Measurements from ENCODE around the gene BRSK2. TPM values are rescaled to one million over a fixed set of nuclear protein-coding genes. Genes with fewer than 3 reads are reported as not detected.

BRSK2 gene
- total and polyA plus RNA-seq, 2 experiments from 2014 or later = 0.11 TPM; not detected in 1

- no peaks in the 10 kb centered on the region for H3K9me3 ChIP-seq (ENCODE audit: low read depth)
- H3K4me1 ChIP-seq (ENCODE audit: insufficient read depth) = no peaks in the 10 kb centered on the region
- H3K79me2 ChIP-seq (ENCODE audit: insufficient read depth) = no peaks in the 10 kb centered on the region
- H4K20me1 ChIP-seq (ENCODE audit: insufficient read depth) = no peaks in the 10 kb centered on the region
- no peak overlapping the region for H3K4me3 ChIP-seq
- DNase-seq = no peak
- H3K9ac ChIP-seq = no peak overlapping the region
- no peak overlapping the region for H3K4me2 ChIP-seq (ENCODE audit: unreplicated experiment)
- no peaks in the 10 kb centered on the region for H3K9me2 ChIP-seq (ENCODE audit: insufficient read depth)
- WGBS, 2 experiments (ENCODE audit: low coverage in 1 of 2, low lambda C conversion rate in 2 of 2, missing lambda C conversion rate in 2 of 2) = 71 to 74% methylated on average over 20 to 24 of the region's 24 CpGs
- no peak overlapping the region for H3K27ac ChIP-seq
- in situ Hi-C loops (cut with MboI) = no loop called here
- H3F3A ChIP-seq (ENCODE audit: insufficient read depth) = no peaks in the 10 kb centered on the region
- no peaks in the 10 kb centered on the region for H3K36me3 ChIP-seq (ENCODE audit: low read depth)
- TF ChIP-seq EZH2 (IDR thresholded peaks at IDR 0.05; ENCODE audit: insufficient read depth, poor library complexity, severe bottlenecking) (no peak), EZH2phosphoT487 (IDR thresholded peaks at IDR 0.05; ENCODE audit: insufficient read depth, low read depth) (no peak)
- H3K27me3 ChIP-seq (replicated peaks; ENCODE audit: insufficient read depth) = no peaks in the 10 kb centered on the region
- no peak overlapping the region for H2AFZ ChIP-seq
These were observed 59.1 kb downstream of the BRSK2 start for GRCh38 chr11:1448882-1449281.

GRCh38 chr11:1449490-1450243, 59.9 kb downstream of the BRSK2 start:
- 60 to 63% methylated on average over 21 to 27 of the region's 31 CpGs for WGBS, 2 experiments (ENCODE audit: low coverage in 1 of 2, low lambda C conversion rate in 2 of 2, missing lambda C conversion rate in 2 of 2)
- no peak overlapping the region for H3K4me2 ChIP-seq (ENCODE audit: unreplicated experiment)
- no peak for TF ChIP-seq EZH2 (IDR thresholded peaks at IDR 0.05; ENCODE audit: insufficient read depth, poor library complexity, severe bottlenecking)
- no peak for TF ChIP-seq EZH2phosphoT487 (IDR thresholded peaks at IDR 0.05; ENCODE audit: insufficient read depth, low read depth)
- no peak for DNase-seq
- no peaks in the 10 kb centered on the region for H3K36me3 ChIP-seq (ENCODE audit: low read depth)
- no peaks in the 10 kb centered on the region for H3K9me3 ChIP-seq (ENCODE audit: low read depth)
- no peak overlapping the region for H2AFZ ChIP-seq
- no peak overlapping the region for H3K27ac ChIP-seq
- no peak overlapping the region for H3K4me3 ChIP-seq
- H4K20me1 ChIP-seq (ENCODE audit: insufficient read depth) = no peaks in the 10 kb centered on the region
- no peak overlapping the region for H3K9ac ChIP-seq
- no peaks in the 10 kb centered on the region for H3K4me1 ChIP-seq (ENCODE audit: insufficient read depth)
- H3K27me3 ChIP-seq (replicated peaks; ENCODE audit: insufficient read depth) = no peaks in the 10 kb centered on the region
- H3F3A ChIP-seq (ENCODE audit: insufficient read depth) = no peaks in the 10 kb centered on the region
- H3K79me2 ChIP-seq (ENCODE audit: insufficient read depth) = no peaks in the 10 kb centered on the region
- H3K9me2 ChIP-seq (ENCODE audit: insufficient read depth) = no peaks in the 10 kb centered on the region
- in situ Hi-C loops (cut with MboI) = no loop called here

GRCh38 chr11:1450344-1450875, 60.7 kb downstream of the BRSK2 start:
- no peaks in the 10 kb centered on the region for H3K36me3 ChIP-seq (ENCODE audit: low read depth)
- no peaks in the 10 kb centered on the region for H3F3A ChIP-seq (ENCODE audit: insufficient read depth)
- H3K9me3 ChIP-seq (ENCODE audit: low read depth) = no peaks in the 10 kb centered on the region
- no peak overlapping the region for H3K4me2 ChIP-seq (ENCODE audit: unreplicated experiment)
- H3K9ac ChIP-seq = no peak overlapping the region
- H3K9me2 ChIP-seq (ENCODE audit: insufficient read depth) = no peaks in the 10 kb centered on the region
- H3K4me3 ChIP-seq = no peak overlapping the region
- H3K79me2 ChIP-seq (ENCODE audit: insufficient read depth) = no peaks in the 10 kb centered on the region
- no peaks in the 10 kb centered on the region for H4K20me1 ChIP-seq (ENCODE audit: insufficient read depth)
- in situ Hi-C loops (cut with MboI) = no loop called here
- no peak overlapping the region for H3K27ac ChIP-seq
- DNase-seq = no peak
- H3K27me3 ChIP-seq (replicated peaks; ENCODE audit: insufficient read depth) = no peaks in the 10 kb centered on the region
- no peaks in the 10 kb centered on the region for H3K4me1 ChIP-seq (ENCODE audit: insufficient read depth)
- 70 to 76% methylated on average over 20 to 27 of the region's 29 CpGs for WGBS, 2 experiments (ENCODE audit: low coverage in 1 of 2, low lambda C conversion rate in 2 of 2, missing lambda C conversion rate in 2 of 2)
- TF ChIP-seq EZH2 (IDR thresholded peaks at IDR 0.05; ENCODE audit: insufficient read depth, poor library complexity, severe bottlenecking) (no peak), EZH2phosphoT487 (IDR thresholded peaks at IDR 0.05; ENCODE audit: insufficient read depth, low read depth) (no peak)
- no peak overlapping the region for H2AFZ ChIP-seq

DNA sequence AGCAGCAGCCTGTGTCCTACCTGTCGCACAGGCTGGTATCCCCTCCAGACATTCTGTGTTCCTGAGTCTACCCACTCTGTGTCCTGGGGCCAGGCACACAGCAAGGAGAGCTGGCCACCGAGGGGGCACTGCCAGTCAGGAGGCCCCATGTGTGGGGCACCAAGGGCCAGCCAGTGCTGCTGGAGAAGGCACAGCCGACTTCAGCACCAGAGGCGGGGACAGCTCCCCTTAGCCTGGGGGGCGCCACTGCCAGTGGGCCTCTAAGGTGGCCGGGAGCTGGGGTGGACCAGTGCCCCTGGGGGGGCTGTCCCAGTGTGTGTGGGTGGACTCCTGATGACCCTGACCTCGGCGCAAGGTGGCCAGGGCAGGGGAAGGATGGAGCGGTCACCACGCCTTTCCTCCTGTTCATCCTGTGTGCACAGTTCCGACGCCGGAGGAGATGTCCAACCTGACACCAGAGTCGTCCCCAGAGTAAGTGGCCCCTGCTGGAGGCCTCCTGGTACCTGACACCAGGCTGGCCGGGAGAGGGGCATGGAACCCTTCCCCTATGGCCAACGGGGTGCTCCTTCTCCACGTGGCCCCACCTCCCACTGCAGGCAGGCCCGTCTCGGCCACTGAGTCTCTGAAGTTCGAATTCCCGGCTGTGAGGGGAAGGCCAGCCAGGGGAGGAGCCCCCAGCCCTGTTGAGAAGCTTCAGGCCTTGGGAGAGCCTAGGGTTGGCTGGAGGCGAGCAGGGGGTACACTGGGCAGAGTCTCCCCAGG, 61.4 kb downstream of the BRSK2 start:
- Histone ChIP-seq H3K9me3 (ENCODE audit: low read depth) (no peaks in the 10 kb centered on the region), H4K20me1 (ENCODE audit: insufficient read depth) (no peaks in the 10 kb centered on the region), H3K4me3 (no peak overlapping the region), H2AFZ (no peak overlapping the region), H3F3A (ENCODE audit: insufficient read depth) (no peaks in the 10 kb centered on the region), H3K4me2 (ENCODE audit: unreplicated experiment) (no peak overlapping the region), H3K9me2 (ENCODE audit: insufficient read depth) (no peaks in the 10 kb centered on the region), H3K9ac (no peak overlapping the region), H3K36me3 (ENCODE audit: low read depth) (no peaks in the 10 kb centered on the region), H3K27ac (no peak overlapping the region), H3K79me2 (ENCODE audit: insufficient read depth) (no peaks in the 10 kb centered on the region), H3K27me3 (replicated peaks; ENCODE audit: insufficient read depth) (no peaks in the 10 kb centered on the region), H3K4me1 (ENCODE audit: insufficient read depth) (no peaks in the 10 kb centered on the region)
- no peak for TF ChIP-seq EZH2phosphoT487 (IDR thresholded peaks at IDR 0.05; ENCODE audit: insufficient read depth, low read depth)
- TF ChIP-seq EZH2 (IDR thresholded peaks at IDR 0.05; ENCODE audit: insufficient read depth, poor library complexity, severe bottlenecking) = no peak
- in situ Hi-C loops (cut with MboI) = no loop called here
- WGBS, 2 experiments (ENCODE audit: low coverage in 1 of 2, low lambda C conversion rate in 2 of 2, missing lambda C conversion rate in 2 of 2) = 66 to 72% methylated on average over 21 of the region's 22 CpGs
- no peak for DNase-seq

Data from GM23248 (cell line).